Activated naive CD4-positive, alpha-beta T cell treated with anti-CD3 and anti-CD28 coated beads, Interleukin-2, amount 10 ng/mL, durations not matched to agents 7 days and 5 days (primary cell): ENCODE measurements around the gene C10orf120.

Experiments
- CTCF ChIA-PET: fragments of 350-600 bp; sonication (Branson Sonifier 250); formaldehyde crosslinking; loops from one replicate; lab custom pipeline; 2021; ENCODE audit warnings: antibody characterized with exemption; lab: Charles Lee
- DNase-seq: peaks from one replicate; pipeline ENCODE4 v3.0.0-alpha.2; 2020
- H3K27ac Mint-ChIP-seq: one replicate; pipeline ENCODE4 v1.8.0; 2021; ENCODE audit warnings: mild to moderate bottlenecking, moderate library complexity, mixed read lengths
- H3K27me3 Mint-ChIP-seq: one replicate; pipeline ENCODE4 v1.8.0; 2021; ENCODE audit warnings: mild to moderate bottlenecking, mixed read lengths
- H3K36me3 Mint-ChIP-seq: one replicate; pipeline ENCODE4 v1.8.0; 2021; ENCODE audit warnings: mixed read lengths
- H3K4me1 Mint-ChIP-seq: one replicate; pipeline ENCODE4 v1.8.0; 2021; ENCODE audit warnings: mixed read lengths
- H3K4me3 Mint-ChIP-seq: one replicate; pipeline ENCODE4 v1.8.0; 2021; ENCODE audit warnings: mild to moderate bottlenecking, moderate library complexity, mixed read lengths
- H3K9me3 Mint-ChIP-seq: one replicate; pipeline ENCODE4 v1.8.0; 2021; ENCODE audit warnings: mixed read lengths

Gene C10orf120

DNA sequence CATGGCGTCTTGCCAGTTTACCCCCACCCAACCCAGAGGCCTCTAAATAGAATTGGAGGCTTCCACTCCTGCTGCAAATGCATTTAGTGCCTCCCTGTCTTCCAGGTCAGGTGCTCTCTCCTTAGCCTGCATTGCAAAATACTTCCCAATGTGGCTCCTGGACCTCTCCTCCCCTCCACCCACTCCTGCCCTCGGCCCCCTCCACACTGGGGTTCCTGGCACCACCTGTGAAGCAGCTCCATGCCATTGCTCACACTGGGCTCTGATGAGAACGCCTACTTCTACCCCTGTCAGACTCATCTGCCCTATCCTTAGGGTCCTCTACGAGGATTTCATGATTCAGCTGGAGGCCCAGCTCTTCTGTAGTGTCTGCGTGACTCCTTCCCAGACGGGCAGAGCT is 37.4 kb downstream of the C10orf120 start:
- no peak for DNase-seq
- Mint-ChIP-seq H3K4me1 (no peaks in the 10 kb centered on the region), H3K27me3 (peaks cover 7% of the 10 kb centered on the region), H3K4me3 (no peak overlapping the region), H3K36me3 (no peaks in the 10 kb centered on the region), H3K27ac (no peak overlapping the region), H3K9me3 (no peaks in the 10 kb centered on the region)
- CTCF ChIA-PET: interaction anchor here (1.4 kb wide), 1 partner anchor 13 kb away, joined by 4 read pairs; no protein-coding TSS in a partner anchor

DNA sequence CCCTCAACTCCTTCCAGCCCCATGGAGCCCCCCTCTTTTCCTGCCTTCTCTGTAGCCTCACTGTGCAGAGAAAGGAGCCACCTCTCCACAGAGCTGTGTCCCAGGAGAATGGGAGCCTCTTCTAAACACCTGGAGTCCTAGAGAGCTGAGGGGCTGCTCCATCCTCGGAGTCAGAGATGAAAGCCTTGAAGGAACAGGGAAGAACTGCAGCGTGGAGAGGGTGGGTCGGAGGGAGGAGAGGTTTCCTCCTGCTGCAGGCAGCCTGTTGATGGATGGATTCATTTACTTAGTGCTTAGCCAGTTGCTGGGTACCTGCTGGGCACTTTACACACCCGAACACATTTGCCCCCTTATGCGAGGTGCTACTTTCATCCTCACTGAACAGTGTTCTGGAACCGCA is 39.0 kb downstream of the C10orf120 start:
- no peak for DNase-seq
- no peak overlapping the region for H3K27ac Mint-ChIP-seq
- no peaks in the 10 kb centered on the region for H3K4me1 Mint-ChIP-seq
- H3K9me3 Mint-ChIP-seq: no peaks in the 10 kb centered on the region
- no peak overlapping the region for H3K4me3 Mint-ChIP-seq
- CTCF ChIA-PET: no interaction called here
- H3K27me3 Mint-ChIP-seq: peaks cover 7% of the 10 kb centered on the region
- H3K36me3 Mint-ChIP-seq: no peaks in the 10 kb centered on the region

DNA sequence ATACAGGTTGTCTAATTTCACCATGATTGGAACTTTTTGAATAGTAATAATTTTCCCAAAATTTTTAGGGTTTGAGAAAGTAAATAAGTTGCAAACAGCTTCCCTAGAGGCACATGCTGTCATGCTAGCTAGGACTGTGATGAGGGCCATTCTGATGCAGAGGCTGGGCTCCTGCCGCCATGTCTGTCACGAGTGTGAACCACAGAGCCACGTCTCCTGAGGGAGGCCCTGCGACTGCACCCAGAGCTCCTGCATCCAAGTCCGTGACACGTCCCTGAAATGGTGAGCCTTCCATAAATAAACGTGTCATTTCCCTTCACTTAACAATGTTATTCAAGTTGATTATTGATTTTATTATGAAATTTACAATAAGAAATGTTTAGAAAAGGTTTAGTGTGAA is 40.0 kb downstream of the C10orf120 start:
- H3K36me3 Mint-ChIP-seq: no peaks in the 10 kb centered on the region
- no peak for DNase-seq
- no peak overlapping the region for H3K4me3 Mint-ChIP-seq
- H3K4me1 Mint-ChIP-seq: no peaks in the 10 kb centered on the region
- CTCF ChIA-PET: no interaction called here
- peaks cover 4% of the 10 kb centered on the region for H3K27me3 Mint-ChIP-seq
- H3K27ac Mint-ChIP-seq: no peak overlapping the region
- H3K9me3 Mint-ChIP-seq: no peaks in the 10 kb centered on the region

DNA sequence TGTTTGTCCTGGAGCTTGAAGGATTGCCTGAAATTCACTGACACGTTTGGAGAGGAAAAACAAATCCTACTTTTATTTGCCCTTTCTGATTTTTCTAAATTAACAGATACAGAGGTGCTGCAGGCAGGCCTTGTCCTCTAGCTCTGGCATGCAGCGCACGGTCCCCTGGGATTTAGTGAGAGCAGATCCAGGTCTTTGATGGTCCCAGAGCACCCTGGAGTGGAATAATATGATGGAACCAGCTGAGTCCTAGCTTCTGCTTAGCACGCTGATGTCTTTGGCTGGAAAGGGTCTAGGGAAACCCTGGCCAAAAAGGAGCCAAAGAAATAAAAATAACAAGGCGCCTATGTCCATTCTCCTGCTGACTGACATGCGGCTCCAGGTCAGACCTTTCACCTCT is 40.5 kb downstream of the C10orf120 start:
- Mint-ChIP-seq H3K36me3 (no peaks in the 10 kb centered on the region), H3K4me1 (no peaks in the 10 kb centered on the region), H3K4me3 (no peak overlapping the region), H3K27ac (no peak overlapping the region), H3K9me3 (no peaks in the 10 kb centered on the region), H3K27me3 (no peaks in the 10 kb centered on the region)
- DNase-seq: no peak
- CTCF ChIA-PET: interaction anchor here (0.9 kb wide), 1 partner anchor 10 kb away, joined by 3 read pairs; no protein-coding TSS in a partner anchor

DNA sequence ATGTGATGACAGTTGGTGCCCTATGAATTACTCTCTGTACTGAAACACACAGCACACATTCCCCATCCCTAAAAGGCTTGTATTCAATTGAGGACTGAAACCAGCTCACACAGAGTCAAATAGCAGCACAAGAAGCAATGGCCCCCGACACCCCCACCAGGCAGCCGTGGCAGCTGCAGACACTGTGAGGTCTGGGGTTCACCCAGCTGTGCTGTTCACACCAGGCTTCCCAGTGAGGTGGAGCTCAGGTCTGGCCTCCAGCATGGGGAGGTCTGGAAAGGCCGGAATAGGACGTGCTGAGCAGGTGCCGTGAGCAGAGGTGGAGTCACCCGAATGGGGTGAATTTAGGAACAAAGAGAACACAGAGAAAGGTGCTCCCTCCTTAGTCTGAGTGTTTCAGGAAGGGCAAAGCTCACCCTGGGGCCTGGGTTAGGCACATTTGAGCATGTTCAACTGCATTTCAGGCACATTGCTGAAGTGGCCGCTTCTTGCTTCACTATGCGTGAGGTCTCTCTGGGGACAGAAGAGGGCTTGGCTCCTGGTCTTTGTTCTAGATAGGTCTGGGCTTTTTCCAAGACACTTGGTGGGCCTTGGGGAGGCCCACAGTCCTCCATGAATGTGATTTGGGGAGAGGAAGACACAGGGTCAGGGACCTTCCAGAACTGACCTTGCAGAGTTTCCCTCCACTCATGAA is 41.1 kb downstream of the C10orf120 start:
- H3K27me3 Mint-ChIP-seq: no peaks in the 10 kb centered on the region
- no peak overlapping the region for H3K4me3 Mint-ChIP-seq
- H3K4me1 Mint-ChIP-seq: no peaks in the 10 kb centered on the region
- no peak for DNase-seq
- CTCF ChIA-PET: interaction anchor here (0.9 kb wide), 1 partner anchor 10 kb away, joined by 3 read pairs; no protein-coding TSS in a partner anchor
- no peak overlapping the region for H3K27ac Mint-ChIP-seq
- no peaks in the 10 kb centered on the region for H3K9me3 Mint-ChIP-seq
- no peaks in the 10 kb centered on the region for H3K36me3 Mint-ChIP-seq

DNA sequence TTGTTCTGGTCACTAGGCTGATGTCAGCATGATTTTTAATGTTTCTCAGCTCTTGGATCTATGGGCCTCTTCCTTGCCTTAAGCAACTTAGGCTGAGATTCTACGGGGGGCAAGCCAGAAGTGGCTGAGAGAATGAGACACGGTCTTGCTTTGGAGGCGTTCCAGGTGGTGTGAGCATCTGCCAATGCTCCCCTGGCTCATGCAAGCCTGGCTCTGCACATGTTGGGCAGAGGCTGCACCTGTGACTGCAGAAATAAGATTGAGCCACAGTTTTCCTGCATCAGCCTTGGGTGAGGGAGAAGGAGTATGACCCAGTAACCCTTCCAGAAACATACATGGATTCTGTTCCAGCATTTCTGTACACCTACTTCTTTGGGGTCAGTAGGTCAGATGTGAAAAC is 41.9 kb downstream of the C10orf120 start:
- CTCF ChIA-PET: no interaction called here
- H3K27me3 Mint-ChIP-seq: peaks cover 4% of the 10 kb centered on the region

DNA sequence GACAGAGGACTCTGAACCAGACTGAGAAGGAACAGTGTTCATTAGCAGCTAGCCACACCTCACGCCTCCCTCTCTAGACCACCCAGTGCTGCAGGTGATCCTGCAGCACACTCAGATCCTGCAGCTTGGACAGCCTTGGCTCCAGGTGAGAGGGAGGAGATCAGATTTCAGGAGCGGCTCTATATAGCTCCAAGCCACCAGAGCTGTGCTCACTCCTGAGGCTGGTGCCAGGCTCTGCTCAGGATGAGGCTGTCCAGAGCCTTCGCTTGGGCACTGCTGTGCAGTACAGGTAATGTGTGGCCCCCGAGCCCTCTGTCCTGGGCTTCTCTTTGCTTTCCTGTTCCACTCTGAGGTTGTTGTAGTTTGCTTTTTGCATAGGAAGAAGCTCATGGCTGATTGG is 42.4 kb downstream of the C10orf120 start:
- H3K4me1 Mint-ChIP-seq: no peaks in the 10 kb centered on the region
- CTCF ChIA-PET: no interaction called here
- H3K4me3 Mint-ChIP-seq: no peak overlapping the region
- H3K9me3 Mint-ChIP-seq: no peaks in the 10 kb centered on the region
- H3K27ac Mint-ChIP-seq: no peak overlapping the region
- H3K36me3 Mint-ChIP-seq: no peaks in the 10 kb centered on the region
- H3K27me3 Mint-ChIP-seq: peaks cover 8% of the 10 kb centered on the region
- DNase-seq: no peak

More for the DNA sequence above, 41.9 kb downstream of the C10orf120 start:
- H3K9me3 Mint-ChIP-seq: no peaks in the 10 kb centered on the region
- no peak for DNase-seq
- H3K4me3 Mint-ChIP-seq: no peak overlapping the region
- H3K4me1 Mint-ChIP-seq: no peaks in the 10 kb centered on the region
- no peak overlapping the region for H3K27ac Mint-ChIP-seq
- no peaks in the 10 kb centered on the region for H3K36me3 Mint-ChIP-seq

DNA sequence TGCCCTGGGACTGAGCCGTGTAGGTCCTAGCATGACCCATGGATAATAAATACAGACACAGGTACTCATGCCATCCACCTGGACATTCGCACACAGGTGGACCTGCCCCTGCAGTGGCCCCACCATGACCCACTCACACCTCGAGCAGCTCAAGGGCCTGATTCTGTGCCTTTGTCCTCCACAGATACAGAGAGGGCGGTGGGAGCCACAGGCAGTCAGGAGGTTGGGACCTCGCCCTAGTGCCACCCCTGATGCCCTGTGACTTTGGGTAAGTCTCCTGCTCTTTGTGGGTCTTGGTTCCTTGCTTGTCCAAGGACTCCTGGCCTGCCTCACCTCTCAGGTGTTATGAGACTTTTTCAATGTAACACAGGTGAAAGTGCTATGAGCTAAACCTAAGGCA is 42.9 kb downstream of the C10orf120 start:
- no peaks in the 10 kb centered on the region for H3K4me1 Mint-ChIP-seq
- peaks cover 8% of the 10 kb centered on the region for H3K27me3 Mint-ChIP-seq
- CTCF ChIA-PET: no interaction called here
- H3K27ac Mint-ChIP-seq: no peak overlapping the region
- H3K4me3 Mint-ChIP-seq: no peak overlapping the region
- no peak for DNase-seq
- H3K36me3 Mint-ChIP-seq: no peaks in the 10 kb centered on the region
- H3K9me3 Mint-ChIP-seq: no peaks in the 10 kb centered on the region

DNA sequence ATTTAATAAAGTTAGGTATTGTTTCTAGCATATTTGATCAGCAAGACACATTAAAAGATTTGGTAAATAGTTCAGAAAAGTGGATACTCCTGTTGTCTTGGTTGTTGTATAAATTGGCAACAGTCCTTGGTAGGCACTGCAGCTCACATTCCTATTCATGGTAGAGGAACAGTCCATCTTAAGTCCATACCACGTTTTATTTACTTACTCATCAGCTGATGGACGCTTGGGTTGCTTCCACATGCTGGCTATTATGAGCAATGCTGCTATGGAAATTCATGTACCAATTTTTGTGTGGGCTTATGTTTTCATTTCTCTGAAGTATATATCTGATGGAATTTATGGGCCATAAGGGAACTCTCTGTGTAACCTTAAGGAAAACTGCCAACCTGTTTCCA is 43.3 kb downstream of the C10orf120 start:
- Mint-ChIP-seq H3K27ac (no peak overlapping the region), H3K36me3 (no peaks in the 10 kb centered on the region), H3K27me3 (peaks cover 8% of the 10 kb centered on the region), H3K4me1 (no peaks in the 10 kb centered on the region), H3K4me3 (no peak overlapping the region), H3K9me3 (no peaks in the 10 kb centered on the region)
- CTCF ChIA-PET: no interaction called here
- no peak for DNase-seq

DNA sequence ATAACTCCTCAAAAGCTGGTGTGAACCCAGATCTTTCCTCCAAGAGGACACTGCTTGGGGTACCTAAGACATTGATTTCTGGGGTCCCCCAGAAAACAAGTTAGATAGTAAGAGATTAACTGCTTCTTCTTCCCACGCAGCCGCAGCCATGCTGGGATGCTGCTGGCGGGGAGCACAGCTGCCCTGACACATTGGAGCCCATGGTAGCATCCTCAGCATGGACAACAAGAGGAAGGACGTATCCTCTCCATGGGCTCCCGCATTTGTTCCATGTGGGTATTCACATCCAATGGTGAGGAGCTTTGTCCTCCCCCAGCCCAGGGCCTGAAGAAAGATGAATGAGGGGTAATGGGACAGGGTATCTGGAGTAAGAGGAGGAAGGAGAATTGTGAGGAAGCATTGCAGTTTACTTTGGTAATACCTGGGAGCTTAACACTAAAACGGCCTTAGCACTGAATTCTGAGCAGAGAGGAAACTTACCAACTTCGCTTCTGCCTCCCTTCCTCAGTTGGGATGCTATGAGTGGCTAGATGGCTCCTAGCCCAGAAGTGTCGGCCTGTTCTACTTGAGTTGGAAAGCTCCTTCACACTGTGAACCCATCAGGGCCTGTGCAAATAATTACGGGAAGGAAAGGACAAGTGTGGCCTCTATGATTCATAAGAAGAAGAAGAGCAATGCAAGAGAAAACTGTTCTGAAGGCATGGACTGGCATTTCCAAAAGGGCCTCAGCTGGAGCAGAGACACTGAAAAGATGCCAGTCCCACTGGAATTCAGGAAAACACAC is 43.9 kb downstream of the C10orf120 start:
- no peaks in the 10 kb centered on the region for H3K4me1 Mint-ChIP-seq
- DNase-seq: no peak
- H3K36me3 Mint-ChIP-seq: no peaks in the 10 kb centered on the region
- H3K27ac Mint-ChIP-seq: no peak overlapping the region
- no peaks in the 10 kb centered on the region for H3K9me3 Mint-ChIP-seq
- H3K4me3 Mint-ChIP-seq: no peak overlapping the region
- CTCF ChIA-PET: no interaction called here
- H3K27me3 Mint-ChIP-seq: peaks cover 12% of the 10 kb centered on the region

DNA sequence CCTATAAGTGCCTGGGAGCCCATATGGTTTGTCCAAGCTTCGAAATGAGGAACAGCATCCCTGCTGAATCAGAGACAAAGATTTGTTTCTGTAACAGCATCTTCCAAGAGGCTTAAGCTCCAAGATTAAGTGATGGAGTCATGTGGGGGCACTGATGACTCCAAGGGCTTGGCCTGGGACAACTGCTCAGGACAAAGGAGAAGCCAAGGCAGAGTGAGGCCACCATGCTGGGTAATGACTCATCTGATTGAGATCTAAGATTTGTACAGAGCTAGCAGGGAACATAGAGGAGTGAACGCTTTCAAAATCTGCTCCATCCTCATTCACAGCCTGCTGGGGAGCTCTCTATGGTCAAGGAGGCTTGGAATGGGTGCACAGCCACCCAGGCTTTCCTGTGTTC is 49.3 kb downstream of the C10orf120 start:
- CTCF ChIA-PET: interaction anchor here (1.4 kb wide), 1 partner anchor 351 kb away, joined by 3 read pairs; no protein-coding TSS in a partner anchor
- H3K36me3 Mint-ChIP-seq: no peaks in the 10 kb centered on the region
- no peak overlapping the region for H3K4me3 Mint-ChIP-seq
- H3K9me3 Mint-ChIP-seq: no peaks in the 10 kb centered on the region
- H3K4me1 Mint-ChIP-seq: no peaks in the 10 kb centered on the region
- no peak overlapping the region for H3K27ac Mint-ChIP-seq
- H3K27me3 Mint-ChIP-seq: peaks cover 23% of the 10 kb centered on the region
- DNase-seq: no peak

DNA sequence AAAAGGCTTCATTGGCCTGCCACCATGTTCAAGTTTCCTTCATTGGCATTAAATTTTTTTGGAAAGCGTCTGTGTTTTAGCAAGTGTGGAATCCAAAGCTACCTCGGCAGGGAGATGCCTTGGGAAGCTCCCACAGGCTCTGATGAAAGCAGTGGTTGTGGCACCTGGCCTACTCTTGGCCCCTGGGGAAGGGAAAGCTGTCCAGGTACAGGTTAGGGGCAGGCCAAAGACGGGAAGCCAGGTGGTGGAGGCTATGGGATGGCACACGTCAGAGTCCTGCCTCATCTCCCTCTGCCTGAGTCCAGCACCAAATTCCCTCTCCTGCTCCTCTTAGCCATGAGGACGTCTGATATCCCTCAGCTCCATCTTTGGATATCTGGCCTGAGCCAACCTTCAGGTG is 49.7 kb downstream of the C10orf120 start:
- Mint-ChIP-seq H3K4me3 (no peak overlapping the region), H3K27ac (no peak overlapping the region), H3K4me1 (no peaks in the 10 kb centered on the region), H3K36me3 (no peaks in the 10 kb centered on the region), H3K27me3 (peaks cover 23% of the 10 kb centered on the region), H3K9me3 (no peaks in the 10 kb centered on the region)
- CTCF ChIA-PET: interaction anchor here (0.8 to 1.5 kb wide), 3 partner anchors 20 to 351 kb away, joined by 3 to 7 read pairs (median 3); no protein-coding TSS in a partner anchor
- DNase-seq: no peak

DNA sequence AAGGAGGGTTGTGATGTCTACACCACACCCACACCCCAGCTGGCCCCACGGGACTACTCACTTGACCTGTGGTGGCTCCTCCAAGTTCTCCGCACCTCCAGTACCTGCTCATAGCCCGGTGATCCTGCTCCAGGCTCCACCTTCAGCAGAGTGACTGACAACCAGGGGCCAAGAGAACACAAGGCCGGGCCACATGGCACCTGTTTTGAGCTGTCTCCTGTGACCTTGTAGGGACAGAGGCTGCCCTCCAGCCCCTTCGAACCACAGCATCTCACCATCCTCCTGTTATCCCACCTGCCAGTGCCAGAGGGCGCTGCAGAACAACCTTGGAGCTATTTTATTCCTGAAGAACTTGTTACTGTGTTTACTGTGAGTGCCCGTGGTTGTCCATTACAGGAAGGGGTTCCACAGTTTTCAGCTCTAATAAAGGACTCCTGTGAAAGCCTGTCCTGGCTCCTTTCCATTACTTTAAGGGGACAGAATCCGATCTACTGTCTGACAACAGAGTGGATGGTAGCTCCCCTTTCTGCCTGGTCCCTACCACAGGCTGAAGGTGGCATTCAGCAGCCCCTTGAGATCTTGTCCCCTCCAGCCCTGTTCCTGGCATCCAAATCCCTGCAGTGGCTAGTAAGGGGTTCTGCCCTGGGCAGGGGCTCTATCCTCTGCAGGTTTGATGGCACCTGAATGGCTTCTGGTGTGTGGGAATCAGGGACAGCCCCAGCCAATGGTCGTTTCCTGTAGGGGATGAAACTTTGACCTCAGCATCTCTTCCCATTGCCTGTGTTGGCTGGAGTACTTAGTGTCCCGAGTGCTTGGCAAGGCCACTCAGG is 50.8 kb downstream of the C10orf120 start:
- no peak overlapping the region for H3K4me3 Mint-ChIP-seq
- H3K27me3 Mint-ChIP-seq: peaks cover 23% of the 10 kb centered on the region
- peak; percentile 52 for DNase-seq
- no peaks in the 10 kb centered on the region for H3K4me1 Mint-ChIP-seq
- H3K36me3 Mint-ChIP-seq: no peaks in the 10 kb centered on the region
- H3K9me3 Mint-ChIP-seq: no peaks in the 10 kb centered on the region
- CTCF ChIA-PET: interaction anchor here (0.7 to 1.5 kb wide), 10 partner anchors 10 to 910 kb away, joined by 3 to 7 read pairs (median 3); no protein-coding TSS in a partner anchor
- H3K27ac Mint-ChIP-seq: no peak overlapping the region
